Fibroblast of pulmonary artery (primary cell): Measurements from ENCODE around the gene NHLRC4.

Source experiments
- DNase-seq: peaks from one replicate; pipeline ENCODE4 v3.0.0-alpha.2; 2010; ENCODE audit warnings: low read depth
- H3K4me3 ChIP-seq: replicated peaks from 2 replicates; pipeline ENCODE4 v1.5.1; 2011; ENCODE audit warnings: low read depth, mild to moderate bottlenecking, control low read depth, low read length, moderate library complexity
- TF ChIP-seq, protein P1 (sequence below): IDR thresholded peaks from 2 replicates; pipeline ENCODE4 v1.5.1; 2011; ENCODE audit warnings: mild to moderate bottlenecking, control low read depth, low read length, inconsistent platforms; ENCODE audit errors: missing control alignments

The NHLRC4 gene

DNA sequence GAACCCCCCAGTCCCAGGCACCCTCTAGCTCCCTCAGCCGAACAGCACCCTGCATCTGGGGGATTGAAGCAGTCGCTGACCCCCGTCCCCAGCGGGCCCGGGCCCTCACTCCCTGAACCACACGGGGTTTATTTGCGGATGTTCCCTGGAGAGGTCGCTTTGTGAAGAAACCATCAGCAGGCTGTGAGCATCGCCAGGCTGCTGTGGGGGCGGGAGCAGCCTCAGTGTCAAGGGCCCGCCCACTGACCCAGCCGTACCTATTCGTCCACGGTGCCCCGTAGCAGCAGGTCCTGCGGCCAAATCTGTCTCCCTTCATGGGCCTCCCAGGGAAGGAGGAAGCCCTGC, 16.6 kb downstream of the NHLRC4 start:
- no peak overlapping the region for H3K4me3 ChIP-seq
- no peak for DNase-seq
- TF ChIP-seq, protein P1, sequence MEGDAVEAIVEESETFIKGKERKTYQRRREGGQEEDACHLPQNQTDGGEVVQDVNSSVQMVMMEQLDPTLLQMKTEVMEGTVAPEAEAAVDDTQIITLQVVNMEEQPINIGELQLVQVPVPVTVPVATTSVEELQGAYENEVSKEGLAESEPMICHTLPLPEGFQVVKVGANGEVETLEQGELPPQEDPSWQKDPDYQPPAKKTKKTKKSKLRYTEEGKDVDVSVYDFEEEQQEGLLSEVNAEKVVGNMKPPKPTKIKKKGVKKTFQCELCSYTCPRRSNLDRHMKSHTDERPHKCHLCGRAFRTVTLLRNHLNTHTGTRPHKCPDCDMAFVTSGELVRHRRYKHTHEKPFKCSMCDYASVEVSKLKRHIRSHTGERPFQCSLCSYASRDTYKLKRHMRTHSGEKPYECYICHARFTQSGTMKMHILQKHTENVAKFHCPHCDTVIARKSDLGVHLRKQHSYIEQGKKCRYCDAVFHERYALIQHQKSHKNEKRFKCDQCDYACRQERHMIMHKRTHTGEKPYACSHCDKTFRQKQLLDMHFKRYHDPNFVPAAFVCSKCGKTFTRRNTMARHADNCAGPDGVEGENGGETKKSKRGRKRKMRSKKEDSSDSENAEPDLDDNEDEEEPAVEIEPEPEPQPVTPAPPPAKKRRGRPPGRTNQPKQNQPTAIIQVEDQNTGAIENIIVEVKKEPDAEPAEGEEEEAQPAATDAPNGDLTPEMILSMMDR = no peak

DNA sequence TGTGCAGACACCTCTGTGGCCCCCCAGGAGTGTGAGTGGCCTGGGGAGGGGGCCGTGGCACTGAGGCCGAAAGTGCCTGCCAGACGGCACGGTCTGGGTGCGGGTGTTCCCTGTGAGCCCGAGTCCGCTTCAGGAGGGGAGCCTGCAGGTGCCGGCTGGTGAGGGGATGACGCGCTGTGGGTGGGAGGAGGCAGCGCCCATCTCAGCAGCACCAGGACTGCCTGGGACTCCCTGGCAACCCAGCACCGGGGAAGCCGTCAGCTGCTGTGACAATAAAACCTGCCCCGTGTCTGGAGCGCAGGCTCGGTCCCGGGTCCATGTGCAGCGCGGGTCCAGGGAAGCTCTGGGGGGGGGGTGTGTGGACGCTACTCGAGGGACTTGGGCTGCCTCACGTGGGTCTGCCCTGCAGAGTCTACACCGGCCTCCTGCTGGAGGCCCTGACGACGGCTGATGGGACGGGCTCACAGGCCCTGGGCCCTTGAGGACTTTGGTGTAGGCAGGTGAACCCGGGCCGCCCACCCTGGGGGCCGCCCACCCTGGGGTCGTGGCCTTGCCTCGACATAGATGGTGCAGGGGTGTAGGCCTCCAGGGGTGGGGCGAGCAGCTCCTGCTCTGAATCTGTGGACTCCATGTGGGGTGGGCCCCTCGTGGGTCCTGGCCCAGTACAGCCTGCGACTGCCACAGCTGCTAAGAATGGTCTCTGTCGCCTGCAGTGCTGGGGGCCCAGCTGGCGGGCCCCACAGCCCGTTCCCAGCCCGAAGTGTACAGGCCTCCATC, 17.2 kb downstream of the NHLRC4 start:
- H3K4me3 ChIP-seq = no peak overlapping the region
- no peak for DNase-seq
- TF ChIP-seq, protein P1 = no peak

DNA sequence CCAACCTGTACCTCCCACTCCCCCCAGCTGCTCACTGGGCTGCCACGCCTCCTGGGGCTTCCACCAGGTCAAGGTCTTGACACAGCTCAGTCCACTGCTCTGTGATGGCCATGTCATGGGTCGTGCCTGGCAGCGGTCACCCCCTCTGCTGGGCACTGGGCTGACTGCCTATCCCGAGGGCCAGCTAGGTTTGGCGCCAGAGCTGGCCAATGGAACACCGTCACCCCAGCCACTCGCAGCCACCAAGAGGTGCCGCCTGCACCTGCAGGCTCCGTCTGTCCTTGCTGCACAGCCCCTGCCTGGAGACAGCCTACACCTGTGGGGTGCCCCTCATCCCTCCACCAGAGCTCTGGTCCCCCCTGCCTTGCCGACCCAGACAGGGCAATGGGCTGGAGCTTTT, 18.5 kb downstream of the NHLRC4 start:
- no peak overlapping the region for H3K4me3 ChIP-seq
- no peak for DNase-seq
- TF ChIP-seq, protein P1 = no peak

DNA sequence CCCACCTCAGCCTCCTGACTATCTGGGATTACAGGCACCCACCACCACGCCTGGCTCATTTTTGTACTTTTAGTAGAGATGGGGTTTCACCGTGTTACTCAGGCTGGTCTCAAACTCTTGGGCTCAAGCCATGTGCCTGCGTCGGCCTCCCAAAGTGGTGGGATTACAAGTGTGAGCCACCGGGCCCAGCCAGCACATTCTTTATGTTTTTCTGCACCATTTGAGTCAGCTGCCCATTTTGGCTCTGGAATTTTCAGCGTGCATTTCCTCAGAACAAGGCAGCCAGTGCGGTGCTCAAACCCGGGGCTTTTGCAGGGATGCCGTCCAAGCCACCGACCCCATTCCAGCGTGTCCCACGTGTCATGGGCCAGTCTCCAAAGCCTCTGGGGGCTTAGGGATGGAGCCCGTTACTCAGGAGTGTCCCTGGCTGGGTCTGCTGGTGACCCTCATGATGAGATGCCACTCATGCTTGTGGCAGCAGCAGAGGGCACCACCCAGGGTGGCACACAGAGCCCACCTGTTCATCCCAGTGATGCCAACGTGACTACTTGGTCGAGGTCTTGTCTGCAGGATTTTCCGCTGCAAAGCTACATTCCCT, 19.3 kb downstream of the NHLRC4 start:
- TF ChIP-seq, protein P1 = no peak
- H3K4me3 ChIP-seq = no peak overlapping the region
- DNase-seq = no peak

DNA sequence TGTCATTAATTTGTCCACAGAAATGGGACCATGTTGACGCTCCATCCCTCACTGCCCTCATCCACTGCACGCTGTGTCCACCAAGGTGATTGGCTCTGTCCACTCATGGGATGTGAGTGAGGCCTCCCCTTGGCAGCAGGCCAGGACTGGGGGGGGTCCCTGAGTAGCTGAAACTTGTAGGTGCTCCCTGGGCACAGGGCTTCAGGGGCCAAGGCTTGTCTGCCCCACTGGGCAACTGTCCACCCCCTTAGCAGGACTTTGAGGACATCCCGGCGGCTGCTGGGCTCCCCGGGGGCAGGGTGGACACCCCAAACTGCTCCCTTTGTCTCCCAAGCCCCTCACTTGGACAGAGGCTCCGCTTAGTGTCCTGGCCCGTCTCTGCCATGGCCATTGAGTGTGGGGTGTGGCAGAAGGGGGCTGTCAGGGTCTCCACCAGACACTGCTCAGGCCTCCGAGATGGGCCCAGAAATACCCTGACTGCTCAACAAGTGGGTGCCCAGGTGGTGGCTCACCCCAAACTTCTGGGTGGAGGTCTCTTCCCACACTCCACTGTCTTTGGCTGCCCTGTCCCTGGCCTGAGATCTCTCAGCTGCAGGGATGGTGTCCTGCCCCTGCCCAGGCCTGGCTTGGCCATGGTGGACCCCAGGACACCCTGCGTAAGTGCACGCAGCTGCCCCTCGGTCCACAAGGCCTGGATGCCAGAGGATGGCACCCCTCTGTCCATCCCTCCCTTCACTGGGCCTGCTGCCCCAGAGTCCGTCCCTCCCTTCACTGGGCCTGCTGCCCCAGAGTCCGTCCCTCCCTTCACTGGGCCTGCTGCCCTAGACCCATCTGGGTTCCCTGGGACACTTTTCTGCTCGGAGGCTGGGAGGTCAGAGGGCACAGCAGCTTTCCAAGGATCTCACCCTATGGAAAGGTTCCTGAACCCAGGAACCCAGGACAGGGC, 20.1 kb downstream of the NHLRC4 start:
- DNase-seq = no peak
- TF ChIP-seq, protein P1 = no peak
- no peak overlapping the region for H3K4me3 ChIP-seq

DNA sequence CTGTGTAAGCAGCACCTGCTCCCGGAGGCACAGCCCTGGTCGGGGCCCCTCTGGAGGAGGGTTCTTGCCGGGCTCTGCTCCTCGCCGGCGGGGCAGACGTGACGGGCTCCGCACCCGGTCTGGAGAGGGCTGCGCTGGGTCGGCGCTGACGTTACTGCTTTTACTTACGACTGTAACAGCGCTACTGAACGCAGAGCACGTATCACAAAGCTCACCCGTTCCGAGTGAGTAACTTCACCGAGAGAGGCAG, 21.8 kb downstream of the NHLRC4 start:
- peak overlapping the region; percentile 83 for H3K4me3 ChIP-seq
- DNase-seq = peak; percentile 69
- TF ChIP-seq, protein P1 = no peak
